Sigmoid colon (tissue), 7 donors: Measurements from ENCODE around the gene GLI3. TPM values are rescaled to one million over a fixed set of nuclear protein-coding genes. Genes with fewer than 3 reads are reported as not detected.

Experiments used
- DNase-seq: peaks from one replicate; pipeline ENCODE4 v3.0.0-alpha.2; 2019
- H3K27ac ChIP-seq, 4 donors: fragments of 200-600 bp; sonication (generic); one replicate each; pipeline ENCODE4 v1.5.1; 2016 to 2019; ENCODE audit warnings: mild to moderate bottlenecking in 1 of 4
- H3K27me3 ChIP-seq, 3 donors: fragments of 200-600 bp; sonication (generic); one replicate each; pipeline ENCODE4 v1.5.1; 2019; ENCODE audit warnings: mild to moderate bottlenecking in 1 of 3
- H3K36me3 ChIP-seq, 4 donors: fragments of 200-600 bp; sonication (generic); one replicate each; pipeline ENCODE4 v1.5.1; 2016 to 2019
- H3K4me1 ChIP-seq, 4 donors: fragments of 200-600 bp; sonication (generic); one replicate each; pipeline ENCODE4 v1.5.1; 2017 to 2019
- H3K4me3 ChIP-seq, 4 donors: fragments of 200-600 bp; sonication (generic); one replicate each; pipeline ENCODE4 v1.5.1; 2017 to 2019; ENCODE audit warnings: mild to moderate bottlenecking in 2 of 4, moderate library complexity in 1 of 4
- H3K9me3 ChIP-seq, 4 donors: fragments of 200-600 bp in 3 of 4; sonication (generic) in 3 of 4; one replicate each; pipeline versions ENCODE4 v1.5.1 to v1.6.1; 2013 to 2019
- EP300 ChIP-seq, 4 donors: sonication (generic); formaldehyde crosslinking; IDR thresholded peaks; one replicate each; pipeline ENCODE4 v1.6.1; 2017; ENCODE audit warnings: antibody characterized with exemption in 4 of 4
- POLR2A ChIP-seq, 2 donors: fragments of 450-650 bp; IDR thresholded peaks; one replicate each; pipeline ENCODE4 v1.6.1; 2016; ENCODE audit warnings: antibody characterized with exemption in 2 of 2, mild to moderate bottlenecking in 2 of 2, moderate library complexity in 2 of 2
- POLR2AphosphoS5 ChIP-seq, 4 donors: sonication (generic); formaldehyde crosslinking; IDR thresholded peaks; one replicate each; pipeline ENCODE4 v1.6.1; 2017; ENCODE audit warnings: antibody characterized with exemption in 4 of 4
- WGBS, 2 donors: extraction: QIAGEN DNeasy Blood & Tissue Kit; methylation state at CpG; one replicate each; pipeline ENCODE4 v1.1.7; 2013; 5-methylcytosine and 5-hydroxymethylcytosine counted together
- intact Hi-C: fragments of 100-400 bp; cut with DNase I; formaldehyde crosslinking; loops from one replicate; pipeline ENCODE4 v1.15.1; 2023
- polyA plus RNA-seq, 3 donors: library from polyadenylated mRNA; stranded (reverse); fragments of 200-250 nt; gene quantifications; one replicate each; pipeline ENCODE4 v1.2.3, GENCODE V29; 2013
- total RNA-seq, 4 donors: library from RNA; depleted of rRNA; stranded (reverse); fragments of >200 nt; gene quantifications; one replicate each; pipeline ENCODE4 v1.1.0, GENCODE V29; 2016
- TF ChIP-seq, protein P1 (sequence below), 4 experiments: fragments of 450-650 bp in 3 of 4; fragments of 200-600 bp in 1 of 4; IDR thresholded peaks; one replicate each; pipeline ENCODE4 v1.5.1; 2016 to 2019; ENCODE audit warnings: antibody characterized with exemption in 4 of 4, mild to moderate bottlenecking in 3 of 4, moderate library complexity in 2 of 4
- donor health status: healthy with polysubstance abuse.
- donor health status: Bipolar disorder and iron deficiency.
- donor health status: healthy.

GLI3 gene
- total and polyA plus RNA-seq, 7 donors, result 0.23 to 31.6 (median 17.2) TPM

DNA sequence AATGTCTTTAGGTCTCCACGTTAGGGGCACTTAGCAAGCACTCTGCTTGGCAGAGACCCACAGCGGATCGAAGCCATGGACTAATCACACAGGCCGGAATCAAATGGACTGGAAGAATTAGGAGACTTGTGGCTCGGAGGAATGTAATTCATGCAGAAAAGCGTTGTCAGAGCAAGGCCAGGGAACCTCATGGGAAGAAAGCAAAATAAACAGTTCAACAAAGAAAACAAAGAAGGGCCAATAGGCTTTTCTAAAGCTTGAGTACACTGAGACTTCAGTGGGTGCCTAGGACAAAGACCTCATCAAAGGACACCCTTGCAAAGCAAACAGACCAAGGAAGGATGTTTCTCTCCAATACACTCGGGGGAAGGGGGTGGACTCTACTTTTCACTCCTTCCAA, 171.1 kb downstream of the GLI3 start:
- Histone ChIP-seq H3K4me3 (no peak overlapping the region), H3K27me3 (no peaks in the 10 kb centered on the region), H3K9me3 (no peaks in the 10 kb centered on the region), H3K27ac (no peak overlapping the region), H3K36me3 (no peaks in the 10 kb centered on the region), H3K4me1 (peaks cover 0 to 59% (median 13%) of the 10 kb centered on the region in 4 donors)
- intact Hi-C loops, result no loop called here
- TF ChIP-seq POLR2A (IDR thresholded peaks at IDR 0.05) (no peak), POLR2AphosphoS5 (IDR thresholded peaks at IDR 0.05) (no peak), EP300 (IDR thresholded peaks at IDR 0.05) (no peak)
- TF ChIP-seq, protein P1, sequence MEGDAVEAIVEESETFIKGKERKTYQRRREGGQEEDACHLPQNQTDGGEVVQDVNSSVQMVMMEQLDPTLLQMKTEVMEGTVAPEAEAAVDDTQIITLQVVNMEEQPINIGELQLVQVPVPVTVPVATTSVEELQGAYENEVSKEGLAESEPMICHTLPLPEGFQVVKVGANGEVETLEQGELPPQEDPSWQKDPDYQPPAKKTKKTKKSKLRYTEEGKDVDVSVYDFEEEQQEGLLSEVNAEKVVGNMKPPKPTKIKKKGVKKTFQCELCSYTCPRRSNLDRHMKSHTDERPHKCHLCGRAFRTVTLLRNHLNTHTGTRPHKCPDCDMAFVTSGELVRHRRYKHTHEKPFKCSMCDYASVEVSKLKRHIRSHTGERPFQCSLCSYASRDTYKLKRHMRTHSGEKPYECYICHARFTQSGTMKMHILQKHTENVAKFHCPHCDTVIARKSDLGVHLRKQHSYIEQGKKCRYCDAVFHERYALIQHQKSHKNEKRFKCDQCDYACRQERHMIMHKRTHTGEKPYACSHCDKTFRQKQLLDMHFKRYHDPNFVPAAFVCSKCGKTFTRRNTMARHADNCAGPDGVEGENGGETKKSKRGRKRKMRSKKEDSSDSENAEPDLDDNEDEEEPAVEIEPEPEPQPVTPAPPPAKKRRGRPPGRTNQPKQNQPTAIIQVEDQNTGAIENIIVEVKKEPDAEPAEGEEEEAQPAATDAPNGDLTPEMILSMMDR (IDR thresholded peaks at IDR 0.05), result no peak
- WGBS, 2 donors, result 82 to 84% methylated on average over 7 of the region's 7 CpGs
- no peak for DNase-seq

DNA sequence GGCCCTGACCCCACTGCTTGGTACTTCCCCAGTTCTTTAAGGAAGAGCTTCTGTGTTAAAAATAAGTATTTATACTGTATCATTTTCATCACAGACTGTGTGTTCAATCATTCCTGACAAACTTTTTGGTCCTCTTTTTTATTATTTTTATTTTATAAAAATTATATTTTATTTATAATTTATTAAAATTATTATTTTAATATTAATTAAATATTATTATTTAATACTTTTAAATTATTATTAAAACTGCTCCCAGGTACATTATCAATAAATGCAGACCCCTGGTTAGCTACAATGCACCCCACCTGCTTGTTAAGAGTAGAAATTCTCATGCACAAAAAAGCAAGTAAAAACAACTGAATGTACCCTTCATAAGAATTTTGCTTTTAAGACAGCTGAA, 172.0 kb downstream of the GLI3 start:
- TF ChIP-seq EP300 (IDR thresholded peaks at IDR 0.05), result no peak
- TF ChIP-seq, protein P1 (IDR thresholded peaks at IDR 0.05), result no peak
- TF ChIP-seq POLR2A (IDR thresholded peaks at IDR 0.05), result no peak
- TF ChIP-seq POLR2AphosphoS5 (IDR thresholded peaks at IDR 0.05), result no peak
- Histone ChIP-seq H3K27me3 (no peaks in the 10 kb centered on the region), H3K9me3 (no peaks in the 10 kb centered on the region), H3K4me1 (peaks cover 0 to 50% (median 8%) of the 10 kb centered on the region in 4 donors), H3K36me3 (no peaks in the 10 kb centered on the region), H3K27ac (no peak overlapping the region), H3K4me3 (no peak overlapping the region)
- intact Hi-C loops, result no loop called here
- no peak for DNase-seq

DNA sequence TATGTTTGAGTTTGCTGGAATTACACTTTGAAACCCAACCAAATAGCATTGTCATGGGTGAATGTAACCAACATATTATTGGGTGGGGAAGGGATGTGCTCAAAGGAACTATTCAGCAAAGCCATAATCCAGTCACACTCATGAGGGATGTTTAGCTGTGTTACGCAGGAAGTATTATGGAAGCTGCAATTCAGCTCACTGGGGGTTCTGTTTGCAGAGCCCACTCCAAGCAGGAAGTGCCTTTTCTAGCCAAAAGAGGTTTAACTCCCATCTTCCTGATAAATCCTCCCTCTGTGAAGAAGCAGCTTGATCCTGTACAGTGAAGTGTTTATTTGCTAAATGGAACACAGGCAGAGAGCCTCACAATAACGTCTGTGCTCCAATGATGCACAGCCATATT, 172.5 kb downstream of the GLI3 start:
- H3K27ac ChIP-seq, result no peak overlapping the region
- no peaks in the 10 kb centered on the region for H3K36me3 ChIP-seq
- intact Hi-C loops, result no loop called here
- TF ChIP-seq POLR2A (IDR thresholded peaks at IDR 0.05) (no peak), EP300 (IDR thresholded peaks at IDR 0.05) (no peak), POLR2AphosphoS5 (IDR thresholded peaks at IDR 0.05) (no peak)
- TF ChIP-seq, protein P1 (IDR thresholded peaks at IDR 0.05), result no peak
- no peak for DNase-seq
- H3K4me1 ChIP-seq, result peaks cover 0 to 48% (median 8%) of the 10 kb centered on the region in 4 donors
- no peaks in the 10 kb centered on the region for H3K27me3 ChIP-seq
- 70 to 73% methylated on average over 2 of the region's 2 CpGs for WGBS, 2 donors
- no peaks in the 10 kb centered on the region for H3K9me3 ChIP-seq
- no peak overlapping the region for H3K4me3 ChIP-seq

DNA sequence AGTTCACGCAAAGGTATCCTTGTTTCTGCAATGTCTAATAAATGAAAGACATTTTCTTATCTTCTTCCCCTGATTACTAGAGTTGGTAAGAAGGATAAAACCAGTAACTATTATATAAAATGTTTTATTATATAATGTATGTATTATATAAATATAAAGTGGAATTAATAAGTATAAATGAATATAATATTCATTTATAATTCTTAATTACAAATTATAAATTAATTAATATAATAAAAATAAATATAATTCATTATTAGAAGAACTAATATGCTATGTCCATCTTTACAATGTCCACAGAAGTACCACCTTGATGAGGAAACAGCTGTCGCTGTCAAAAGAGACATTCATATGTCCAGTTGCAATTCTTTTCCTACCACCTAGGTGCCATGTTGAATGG, 177.7 kb downstream of the GLI3 start:
- Histone ChIP-seq H3K4me3 (no peak overlapping the region), H3K36me3 (no peaks in the 10 kb centered on the region), H3K4me1 (peaks cover 0 to 34% (median 8%) of the 10 kb centered on the region in 4 donors), H3K27me3 (no peaks in the 10 kb centered on the region), H3K9me3 (no peaks in the 10 kb centered on the region), H3K27ac (no peak overlapping the region)
- intact Hi-C loops, result no loop called here
- WGBS, 2 donors, result 73% methylated on average over 2 of the region's 2 CpGs
- DNase-seq, result no peak
- no peak for TF ChIP-seq POLR2A (IDR thresholded peaks at IDR 0.05)
- no peak for TF ChIP-seq EP300 (IDR thresholded peaks at IDR 0.05)
- TF ChIP-seq, protein P1 (IDR thresholded peaks at IDR 0.05), result no peak
- TF ChIP-seq POLR2AphosphoS5 (IDR thresholded peaks at IDR 0.05), result no peak

DNA sequence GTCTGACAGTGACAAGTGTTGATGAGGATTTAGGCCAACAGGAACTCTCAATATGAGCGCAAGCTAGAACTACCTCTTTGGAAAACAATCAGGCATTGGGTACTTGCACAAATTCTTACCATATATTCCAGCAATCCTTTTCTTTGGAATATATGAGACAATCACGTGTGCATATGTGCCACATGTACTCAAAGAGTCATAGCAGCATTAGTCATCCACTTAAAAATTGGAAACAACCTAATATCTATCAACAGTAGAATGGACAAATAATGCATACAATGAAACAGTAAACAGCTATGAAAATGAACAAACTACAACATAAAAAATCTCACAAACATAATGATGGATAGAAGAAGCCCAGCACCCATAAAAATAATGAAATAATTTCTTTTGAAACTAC, 179.7 kb downstream of the GLI3 start:
- DNase-seq, result no peak
- Histone ChIP-seq H3K4me1 (peaks cover 0 to 14% (median 6%) of the 10 kb centered on the region in 4 donors), H3K4me3 (no peak overlapping the region), H3K36me3 (peaks cover 0 to 7% (median 0%) of the 10 kb centered on the region in 4 donors), H3K9me3 (no peaks in the 10 kb centered on the region), H3K27me3 (no peaks in the 10 kb centered on the region), H3K27ac (no peak overlapping the region)
- intact Hi-C loops, result no loop called here
- 85 to 91% methylated on average over 2 of the region's 2 CpGs for WGBS, 2 donors
- TF ChIP-seq EP300 (IDR thresholded peaks at IDR 0.05), result no peak
- TF ChIP-seq POLR2A (IDR thresholded peaks at IDR 0.05), result no peak
- no peak for TF ChIP-seq POLR2AphosphoS5 (IDR thresholded peaks at IDR 0.05)
- TF ChIP-seq, protein P1 (IDR thresholded peaks at IDR 0.05), result no peak
